Activated CD8-positive, alpha-beta T cell treated with anti-CD3 and anti-CD28 coated beads, Interleukin-2, amount 10 ng/mL, durations not matched to agents 7 days and 5 days (primary cell): ENCODE data around the gene LAMA4. TPM values are rescaled to one million over a fixed set of nuclear protein-coding genes. Genes with fewer than 3 reads are reported as not detected.

Experiments used
- ATAC-seq: fragments of 150-1000 bp; cut with Tn5 transposase; one replicate; pipeline ENCODE4 v1.10.0; 2021; ENCODE audit warnings: moderate library complexity
- CTCF ChIA-PET: fragments of 350-600 bp; sonication (Branson Sonifier 250); formaldehyde crosslinking; loops from one replicate; lab custom pipeline; 2021; ENCODE audit warnings: antibody characterized with exemption; lab: Charles Lee
- POLR2A ChIA-PET: fragments of 350-600 bp; sonication (Branson Sonifier 250); formaldehyde crosslinking; loops from one replicate; lab custom pipeline; 2021; ENCODE audit warnings: antibody characterized with exemption; lab: Charles Lee
- DNase-seq: peaks from one replicate; pipeline ENCODE4 v3.0.0-alpha.2; 2020
- H3K27ac Mint-ChIP-seq: one replicate; pipeline ENCODE4 v1.8.0; 2021; ENCODE audit warnings: mild to moderate bottlenecking, mixed read lengths
- H3K27me3 Mint-ChIP-seq: one replicate; pipeline ENCODE4 v1.8.0; 2021; ENCODE audit warnings: low read depth, mixed read lengths
- H3K36me3 Mint-ChIP-seq: one replicate; pipeline ENCODE4 v1.8.0; 2021; ENCODE audit warnings: low read depth, mixed read lengths
- H3K4me1 Mint-ChIP-seq: one replicate; pipeline ENCODE4 v1.8.0; 2021; ENCODE audit warnings: low read depth, mixed read lengths
- H3K4me3 Mint-ChIP-seq: one replicate; pipeline ENCODE4 v1.8.0; 2021; ENCODE audit warnings: mild to moderate bottlenecking, mixed read lengths
- H3K9me3 Mint-ChIP-seq: one replicate; pipeline ENCODE4 v1.8.0; 2022; ENCODE audit warnings: mixed read lengths; ENCODE audit not compliant: insufficient read depth
- total RNA-seq, 2 experiments: library from RNA; stranded (reverse); gene quantifications; one replicate each; pipeline ENCODE4 v1.2.3, GENCODE V29; 2021

LAMA4 gene
- total RNA-seq, 2 experiments from 2014 or later, result not detected

GRCh38 chr6:112191509-112192020 lies 62.8 kb downstream of the LAMA4 start:
- H3K4me1 Mint-ChIP-seq, result peaks cover 5% of the 10 kb centered on the region
- ATAC-seq (no peak), DNase-seq (no peak)
- H3K9me3 Mint-ChIP-seq, result no peaks in the 10 kb centered on the region
- H3K36me3 Mint-ChIP-seq, result no peaks in the 10 kb centered on the region
- peaks cover 59% of the 10 kb centered on the region for H3K27me3 Mint-ChIP-seq
- ChIA-PET POLR2A (no interaction called here), CTCF (interaction anchor here (0.7 kb wide), 1 partner anchor 11 kb away, joined by 3 read pairs; no protein-coding TSS in a partner anchor)
- no peak overlapping the region for H3K4me3 Mint-ChIP-seq
- H3K27ac Mint-ChIP-seq, result no peak overlapping the region

DNA sequence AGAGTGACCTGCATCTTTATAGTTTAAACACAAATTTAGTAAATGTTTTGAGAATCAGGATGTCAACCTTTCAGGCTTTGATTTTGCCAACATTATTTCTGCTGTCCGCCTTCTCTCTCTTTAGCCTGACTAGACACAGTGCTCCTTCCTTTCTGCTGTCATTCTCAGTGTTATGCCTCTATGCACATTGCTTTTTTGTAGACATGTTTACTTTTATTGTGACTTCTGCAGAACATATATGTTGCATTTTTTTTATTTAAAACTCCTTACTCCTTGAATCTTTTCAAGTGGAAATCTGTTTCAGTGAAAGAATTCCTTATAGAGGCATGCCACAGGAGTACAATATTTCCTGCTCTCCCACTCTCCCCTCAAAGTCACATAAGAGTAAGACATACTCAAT lies 64.2 kb downstream of the LAMA4 start:
- CTCF ChIA-PET, result interaction anchor here (1.6 kb wide), 1 partner anchor 10 kb away, joined by 6 read pairs; no protein-coding TSS in a partner anchor
- POLR2A ChIA-PET, result no interaction called here
- Mint-ChIP-seq H3K27ac (no peak overlapping the region), H3K9me3 (no peaks in the 10 kb centered on the region), H3K27me3 (peaks cover 54% of the 10 kb centered on the region), H3K4me3 (no peak overlapping the region), H3K36me3 (no peaks in the 10 kb centered on the region), H3K4me1 (peaks cover 5% of the 10 kb centered on the region)
- no peak for DNase-seq
- ATAC-seq, result no peak

GRCh38 chr6:112189494-112189893 lies 64.9 kb downstream of the LAMA4 start:
- no peaks in the 10 kb centered on the region for H3K9me3 Mint-ChIP-seq
- H3K4me3 Mint-ChIP-seq, result no peak overlapping the region
- ATAC-seq, result no peak
- H3K4me1 Mint-ChIP-seq, result peaks cover 5% of the 10 kb centered on the region
- ChIA-PET POLR2A (no interaction called here), CTCF (interaction anchor here (1.1 to 1.6 kb wide), 2 partner anchors 9 to 26 kb away, joined by 3 to 6 read pairs; no protein-coding TSS in a partner anchor)
- H3K27me3 Mint-ChIP-seq, result peaks cover 53% of the 10 kb centered on the region
- DNase-seq, result no peak
- H3K36me3 Mint-ChIP-seq, result no peaks in the 10 kb centered on the region
- no peak overlapping the region for H3K27ac Mint-ChIP-seq

DNA sequence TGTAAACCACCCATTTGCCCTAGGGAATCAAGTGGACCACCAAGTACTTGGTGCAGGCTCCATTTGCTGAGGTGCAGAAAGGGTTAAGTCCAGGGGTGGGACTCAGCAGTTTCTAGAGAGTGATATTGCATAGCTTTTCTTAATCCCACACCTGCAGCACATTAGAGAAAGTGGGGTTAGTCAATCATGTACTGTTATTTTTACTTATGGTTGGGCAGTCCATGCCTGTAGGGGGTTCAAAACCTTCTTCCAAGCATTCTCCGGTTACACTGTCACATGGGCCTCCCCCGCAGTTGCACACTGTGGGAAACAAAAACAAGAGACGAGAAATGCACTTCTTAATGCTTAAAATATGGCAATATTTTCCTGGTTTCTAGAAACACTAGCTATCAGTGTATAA lies 65.5 kb downstream of the LAMA4 start:
- ATAC-seq (no peak), DNase-seq (no peak)
- Mint-ChIP-seq H3K27me3 (peaks cover 53% of the 10 kb centered on the region), H3K4me3 (no peak overlapping the region), H3K27ac (no peak overlapping the region), H3K36me3 (no peaks in the 10 kb centered on the region), H3K9me3 (no peaks in the 10 kb centered on the region), H3K4me1 (peaks cover 5% of the 10 kb centered on the region)
- ChIA-PET CTCF (interaction anchor here (1.1 to 1.6 kb wide), 2 partner anchors 9 to 25 kb away, joined by 3 to 6 read pairs; no protein-coding TSS in a partner anchor), POLR2A (no interaction called here)

GRCh38 chr6:112187736-112188135 lies 66.6 kb downstream of the LAMA4 start:
- DNase-seq (no peak), ATAC-seq (no peak)
- H3K27me3 Mint-ChIP-seq, result peaks cover 51% of the 10 kb centered on the region
- H3K4me1 Mint-ChIP-seq, result peaks cover 5% of the 10 kb centered on the region
- CTCF ChIA-PET, result interaction anchor here (0.5 kb wide), 1 partner anchor 124 kb away, joined by 3 read pairs; no protein-coding TSS in a partner anchor
- H3K4me3 Mint-ChIP-seq, result no peak overlapping the region
- no peaks in the 10 kb centered on the region for H3K9me3 Mint-ChIP-seq
- POLR2A ChIA-PET, result no interaction called here
- no peak overlapping the region for H3K27ac Mint-ChIP-seq
- no peaks in the 10 kb centered on the region for H3K36me3 Mint-ChIP-seq

DNA sequence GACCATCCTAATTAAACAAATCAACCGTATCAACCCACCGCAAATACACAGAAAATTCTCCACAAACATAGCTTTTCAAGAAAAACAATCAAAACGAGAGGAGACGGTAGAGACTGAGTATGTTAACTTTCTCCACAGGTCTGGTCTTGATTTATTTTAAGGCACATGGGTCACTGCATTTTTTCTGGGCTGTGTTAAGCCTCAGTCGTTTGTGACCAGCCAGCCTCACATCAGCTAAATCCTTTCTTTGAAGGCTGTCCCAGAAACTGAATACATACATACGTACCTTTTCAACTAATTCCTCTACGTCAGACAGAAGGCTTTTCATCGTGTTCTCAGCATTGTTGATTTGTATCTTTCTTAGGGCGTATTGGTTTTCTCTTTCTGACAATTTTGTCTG lies 69.4 kb downstream of the LAMA4 start:
- DNase-seq (no peak), ATAC-seq (no peak)
- Mint-ChIP-seq H3K27me3 (peaks cover 52% of the 10 kb centered on the region), H3K36me3 (no peaks in the 10 kb centered on the region), H3K4me3 (no peak overlapping the region), H3K27ac (no peak overlapping the region), H3K4me1 (peaks cover 5% of the 10 kb centered on the region), H3K9me3 (no peaks in the 10 kb centered on the region)
- POLR2A ChIA-PET, result no interaction called here
- CTCF ChIA-PET, result no interaction called here

DNA sequence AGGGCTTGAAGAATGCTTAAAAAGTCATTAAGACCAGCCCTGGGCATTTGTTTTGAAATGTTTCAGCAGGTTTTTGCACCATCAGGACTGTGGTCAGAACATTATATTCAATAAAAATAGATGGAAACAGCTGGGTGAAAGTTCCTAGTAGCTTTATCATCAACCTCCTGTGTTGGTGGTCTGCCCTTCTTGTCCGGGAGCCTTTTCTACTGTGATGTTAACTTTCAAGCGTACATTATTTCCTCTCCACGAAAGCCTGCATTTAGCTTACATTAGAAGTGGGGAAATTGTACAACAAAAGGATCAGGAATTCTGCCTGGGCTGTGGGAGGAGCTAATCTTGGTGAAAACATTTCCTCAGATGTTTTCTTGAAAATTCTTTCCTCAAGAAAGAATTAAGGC lies 71.1 kb downstream of the LAMA4 start:
- Mint-ChIP-seq H3K4me3 (no peak overlapping the region), H3K27ac (no peak overlapping the region), H3K36me3 (no peaks in the 10 kb centered on the region), H3K4me1 (peaks cover 5% of the 10 kb centered on the region), H3K27me3 (peaks cover 49% of the 10 kb centered on the region), H3K9me3 (no peaks in the 10 kb centered on the region)
- ChIA-PET POLR2A (no interaction called here), CTCF (interaction anchor here (0.8 to 1.1 kb wide), 4 partner anchors 101 to 1696 kb away, joined by 3 to 4 read pairs (median 3); no protein-coding TSS in a partner anchor)
- DNase-seq, result no peak
- no peak for ATAC-seq

GRCh38 chr6:112181130-112181529 lies 73.2 kb downstream of the LAMA4 start:
- ATAC-seq, result no peak
- H3K36me3 Mint-ChIP-seq, result no peaks in the 10 kb centered on the region
- CTCF ChIA-PET, result interaction anchor here (1.2 to 3.9 kb wide), 13 partner anchors 10 to 1678 kb away, joined by 3 to 60 read pairs (median 10); no protein-coding TSS in a partner anchor

GRCh38 chr6:112180095-112180820 lies 74.1 kb downstream of the LAMA4 start:
- H3K4me1 Mint-ChIP-seq, result no peaks in the 10 kb centered on the region
- CTCF ChIA-PET, result interaction anchor here (0.6 to 3.9 kb wide), 37 partner anchors 9 to 1679 kb away, joined by 3 to 60 read pairs (median 4); partner anchors contain the start of genes FAM229B and TUBE1
- POLR2A ChIA-PET, result no interaction called here

More at GRCh38 chr6:112181130-112181529, 73.2 kb downstream of the LAMA4 start:
- Mint-ChIP-seq H3K4me1 (no peaks in the 10 kb centered on the region), H3K4me3 (no peak overlapping the region), H3K27ac (no peak overlapping the region), H3K27me3 (peaks cover 42% of the 10 kb centered on the region), H3K9me3 (no peaks in the 10 kb centered on the region)
- DNase-seq, result no peak
- POLR2A ChIA-PET, result interaction anchor here (0.8 kb wide), 1 partner anchor 124 kb away, joined by 3 read pairs; no protein-coding TSS in a partner anchor

DNA sequence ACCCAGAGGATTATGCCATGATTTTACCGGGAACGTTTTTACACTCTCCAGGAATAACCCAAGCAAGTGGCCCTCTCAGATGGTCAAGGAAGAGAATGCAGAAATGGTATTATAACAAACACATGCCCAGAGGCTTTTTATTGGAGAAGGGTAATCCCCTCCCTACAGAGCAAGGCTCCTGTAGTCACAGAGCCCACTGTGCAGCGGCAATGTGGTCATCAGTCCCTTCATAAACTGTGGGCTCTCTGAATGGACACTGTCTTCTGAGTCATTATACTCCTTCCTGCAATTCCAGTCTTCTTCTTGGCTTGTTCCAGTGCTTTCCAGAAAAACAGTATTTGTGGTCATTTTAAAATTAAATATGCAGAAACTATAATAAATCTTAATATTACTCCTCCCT lies 74.7 kb downstream of the LAMA4 start:
- no peak for DNase-seq
- CTCF ChIA-PET, result interaction anchor here (0.6 to 3.9 kb wide), 38 partner anchors 9 to 1680 kb away, joined by 3 to 60 read pairs (median 4); partner anchors contain the start of genes FAM229B and TUBE1
- H3K27ac Mint-ChIP-seq, result no peak overlapping the region
- no peaks in the 10 kb centered on the region for H3K9me3 Mint-ChIP-seq
- H3K4me3 Mint-ChIP-seq, result no peak overlapping the region
- no peak for ATAC-seq
- peaks cover 43% of the 10 kb centered on the region for H3K27me3 Mint-ChIP-seq
- H3K4me1 Mint-ChIP-seq, result no peaks in the 10 kb centered on the region
- POLR2A ChIA-PET, result no interaction called here
- H3K36me3 Mint-ChIP-seq, result no peaks in the 10 kb centered on the region

More at GRCh38 chr6:112180095-112180820, 74.1 kb downstream of the LAMA4 start:
- H3K4me3 Mint-ChIP-seq, result no peak overlapping the region
- peak; percentile 79 for ATAC-seq
- no peaks in the 10 kb centered on the region for H3K36me3 Mint-ChIP-seq
- peak; percentile 75 for DNase-seq
- no peaks in the 10 kb centered on the region for H3K9me3 Mint-ChIP-seq
- no peak overlapping the region for H3K27ac Mint-ChIP-seq
- H3K27me3 Mint-ChIP-seq, result peaks cover 45% of the 10 kb centered on the region

DNA sequence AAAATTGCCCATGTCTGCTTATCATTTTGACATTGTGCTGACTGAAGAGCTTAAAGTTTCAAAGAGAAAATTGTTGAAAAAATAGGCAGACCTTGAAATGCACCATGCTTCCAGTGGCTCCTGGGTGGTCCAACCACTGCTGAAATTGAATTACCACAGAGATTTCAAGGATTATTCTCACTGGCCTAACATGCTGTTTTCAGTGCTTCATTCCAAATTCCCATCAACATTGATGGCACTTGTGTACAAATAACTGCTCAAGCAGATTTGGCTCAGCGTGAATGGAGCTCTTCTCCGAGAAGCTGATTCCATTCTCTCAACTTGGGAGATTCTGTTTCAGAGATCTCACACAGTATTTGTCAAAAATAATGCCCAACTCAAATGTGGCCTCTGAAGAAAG lies 75.5 kb downstream of the LAMA4 start:
- POLR2A ChIA-PET, result no interaction called here

More for the DNA sequence above, 75.5 kb downstream of the LAMA4 start:
- Mint-ChIP-seq H3K4me1 (no peaks in the 10 kb centered on the region), H3K27me3 (peaks cover 47% of the 10 kb centered on the region), H3K4me3 (no peak overlapping the region), H3K36me3 (no peaks in the 10 kb centered on the region), H3K27ac (no peak overlapping the region), H3K9me3 (no peaks in the 10 kb centered on the region)
- ATAC-seq (no peak), DNase-seq (no peak)
- CTCF ChIA-PET, result interaction anchor here (0.8 to 3.9 kb wide), 8 partner anchors 15 to 1680 kb away, joined by 3 to 34 read pairs (median 6); no protein-coding TSS in a partner anchor
